D721Med (cell line): ENCODE results near the gene FAM81A.
"Not testable (repeated sequence)": the region's sequence is repeated elsewhere in the genome, so short reads cannot be mapped to it uniquely, and the experiment has no call there.

Experiments used
- DNase-seq: peaks from one replicate; pipeline ENCODE4 v3.0.0; 2011; ENCODE audit warnings: low spot score; ENCODE audit not compliant: insufficient read length
- FAIRE-seq: peaks from 2 replicates; lab custom pipeline; 2011; peaks lifted over from hg19 to GRCh38; lab: Jason Lieb, UNC
- TF ChIP-seq, protein P1 (sequence below): IDR thresholded peaks from 2 replicates; pipeline ENCODE4 v1.5.1; 2012; ENCODE audit warnings: mild to moderate bottlenecking, control low read depth; ENCODE audit not compliant: insufficient read depth; ENCODE audit errors: missing control alignments

FAM81A gene

DNA sequence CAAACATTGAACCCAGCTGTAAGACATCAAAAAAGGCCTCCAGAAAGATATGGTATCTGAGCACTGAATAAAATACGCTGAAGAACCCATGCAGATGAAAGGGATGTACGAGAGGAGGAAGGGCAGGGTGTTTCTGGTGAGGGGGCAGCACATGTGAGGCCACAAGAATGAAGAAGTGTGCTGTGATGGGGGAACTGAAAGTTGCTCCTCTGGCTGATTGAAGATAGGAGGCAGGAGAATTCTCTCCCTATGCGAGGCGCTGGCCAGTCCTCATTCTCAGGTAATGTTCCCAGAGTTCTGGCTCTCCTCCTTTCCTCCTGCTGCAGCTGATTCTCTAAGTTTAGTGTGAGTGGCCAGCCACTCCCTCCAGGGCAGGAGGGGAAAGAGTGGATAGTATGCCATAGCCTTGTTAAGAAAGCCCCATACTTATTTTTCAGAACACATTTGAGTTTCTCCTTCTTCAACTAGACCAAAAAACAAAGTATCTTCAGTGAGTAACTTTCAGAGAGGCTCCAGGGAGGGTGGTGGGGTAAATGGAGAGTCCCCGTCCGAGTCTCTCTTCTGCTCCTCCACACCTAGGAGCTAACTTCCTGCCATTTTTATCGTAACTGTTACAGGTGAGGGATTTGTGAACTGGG is 38.4 kb upstream of the FAM81A start:
- TF ChIP-seq, protein P1, sequence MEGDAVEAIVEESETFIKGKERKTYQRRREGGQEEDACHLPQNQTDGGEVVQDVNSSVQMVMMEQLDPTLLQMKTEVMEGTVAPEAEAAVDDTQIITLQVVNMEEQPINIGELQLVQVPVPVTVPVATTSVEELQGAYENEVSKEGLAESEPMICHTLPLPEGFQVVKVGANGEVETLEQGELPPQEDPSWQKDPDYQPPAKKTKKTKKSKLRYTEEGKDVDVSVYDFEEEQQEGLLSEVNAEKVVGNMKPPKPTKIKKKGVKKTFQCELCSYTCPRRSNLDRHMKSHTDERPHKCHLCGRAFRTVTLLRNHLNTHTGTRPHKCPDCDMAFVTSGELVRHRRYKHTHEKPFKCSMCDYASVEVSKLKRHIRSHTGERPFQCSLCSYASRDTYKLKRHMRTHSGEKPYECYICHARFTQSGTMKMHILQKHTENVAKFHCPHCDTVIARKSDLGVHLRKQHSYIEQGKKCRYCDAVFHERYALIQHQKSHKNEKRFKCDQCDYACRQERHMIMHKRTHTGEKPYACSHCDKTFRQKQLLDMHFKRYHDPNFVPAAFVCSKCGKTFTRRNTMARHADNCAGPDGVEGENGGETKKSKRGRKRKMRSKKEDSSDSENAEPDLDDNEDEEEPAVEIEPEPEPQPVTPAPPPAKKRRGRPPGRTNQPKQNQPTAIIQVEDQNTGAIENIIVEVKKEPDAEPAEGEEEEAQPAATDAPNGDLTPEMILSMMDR: no peak
- FAIRE-seq (no peak), DNase-seq (no peak)

DNA sequence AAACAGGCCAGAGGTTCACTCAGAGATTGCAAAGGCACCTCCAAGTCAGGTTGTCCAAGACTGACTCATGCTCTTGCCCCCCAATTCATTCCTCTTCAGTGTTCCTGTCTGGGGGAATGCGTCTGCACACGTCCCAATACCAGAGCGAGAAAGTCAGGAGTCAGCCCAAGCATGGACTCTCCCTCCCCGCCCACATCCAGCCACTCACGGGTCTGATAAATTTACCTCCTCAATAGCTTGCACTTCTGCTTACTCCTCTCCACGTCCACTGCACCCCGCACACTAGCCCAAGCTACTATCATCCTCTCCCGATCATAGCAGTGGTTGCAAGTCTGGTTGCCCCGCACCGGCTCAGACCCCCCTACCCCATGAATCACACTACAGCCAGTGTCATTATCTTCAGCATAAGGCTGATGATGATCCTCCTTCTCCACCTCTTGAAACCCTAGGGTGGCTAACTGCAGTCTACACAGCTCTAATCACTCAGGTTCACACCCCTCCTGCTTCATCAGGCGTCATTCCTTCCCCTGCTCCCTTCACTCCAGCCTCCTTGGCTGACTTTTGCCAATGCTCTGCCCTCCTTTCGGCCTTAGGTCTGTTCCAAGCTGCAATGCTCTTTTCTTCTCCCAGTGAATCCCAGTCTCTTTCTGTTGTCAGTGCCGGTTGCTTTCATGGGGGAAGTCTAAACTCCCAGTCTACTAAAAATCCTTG is 37.7 kb upstream of the FAM81A start:
- TF ChIP-seq, protein P1: no peak
- DNase-seq: no peak
- FAIRE-seq: no peak

DNA sequence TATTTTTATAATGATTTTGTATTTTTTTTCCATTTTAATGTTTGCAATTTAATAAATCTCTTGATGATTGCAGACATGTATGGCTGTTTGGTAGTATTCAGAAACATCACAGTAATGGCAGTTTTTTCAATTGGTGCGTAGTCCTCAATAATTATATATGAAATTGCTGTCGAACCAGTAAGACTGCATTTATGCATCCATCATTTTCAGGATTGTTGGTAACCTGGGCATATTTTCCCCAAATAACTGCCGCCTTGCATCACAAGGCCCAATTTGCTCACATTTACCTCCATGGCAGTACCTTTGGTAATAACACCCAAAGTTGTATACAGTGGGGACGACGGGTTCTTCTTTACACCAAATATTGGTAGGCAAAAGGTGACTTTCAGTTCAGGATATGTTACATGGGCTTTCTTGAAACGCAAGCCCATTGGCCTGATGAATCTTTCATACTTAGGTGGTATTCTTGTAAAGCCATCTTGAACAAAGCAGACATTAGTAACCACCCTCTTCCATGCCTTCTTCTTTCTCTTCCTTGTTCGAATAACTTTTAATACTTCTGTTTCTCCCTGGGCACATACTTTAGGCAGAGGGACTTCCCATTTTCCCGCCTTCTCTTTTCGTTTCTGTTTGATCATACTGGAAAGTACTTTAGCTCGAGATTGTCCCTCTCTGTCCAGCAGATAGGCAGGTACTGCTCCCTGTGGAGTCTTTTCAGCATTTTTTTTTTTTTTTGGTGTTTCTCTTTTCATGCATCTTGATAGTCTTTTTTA is 36.7 kb upstream of the FAM81A start:
- FAIRE-seq, DNase-seq: not testable (repeated sequence)

DNA sequence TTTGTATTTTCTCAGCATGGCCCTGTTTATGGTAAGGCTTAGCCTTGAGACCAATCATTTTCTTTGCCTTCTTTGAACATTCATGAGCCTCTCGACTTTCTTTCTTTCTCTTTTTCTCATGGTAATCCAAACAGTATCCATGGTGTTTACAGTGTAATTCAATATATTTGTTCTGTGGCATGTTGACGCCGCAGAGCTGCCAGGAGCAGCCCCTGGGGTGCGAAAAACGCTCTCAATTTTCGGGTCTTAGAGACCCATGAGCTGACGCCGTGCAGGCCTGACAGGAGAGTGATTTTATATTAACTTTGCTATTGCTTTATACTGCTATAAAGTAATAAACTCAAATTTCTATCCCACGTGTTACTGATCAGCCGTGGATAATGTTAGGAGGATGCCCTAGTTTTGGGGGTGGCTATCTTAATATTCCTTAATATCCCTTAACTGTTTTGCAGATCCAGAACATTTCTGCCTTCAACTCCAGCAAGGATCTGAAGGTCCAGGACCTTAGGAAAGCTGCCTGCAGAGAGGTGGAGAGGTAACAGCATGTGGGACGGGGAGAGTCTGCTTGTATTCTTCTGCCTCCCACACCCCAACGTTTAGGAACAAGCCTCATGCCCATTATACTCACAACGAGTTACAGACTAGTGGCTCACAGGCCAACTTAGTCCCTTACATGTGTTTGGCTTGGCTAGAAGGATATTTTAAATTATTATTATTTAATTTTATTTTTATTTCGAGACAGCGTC is 36.0 kb upstream of the FAM81A start:
- no peak for DNase-seq
- TF ChIP-seq, protein P1: no peak
- FAIRE-seq: no peak

DNA sequence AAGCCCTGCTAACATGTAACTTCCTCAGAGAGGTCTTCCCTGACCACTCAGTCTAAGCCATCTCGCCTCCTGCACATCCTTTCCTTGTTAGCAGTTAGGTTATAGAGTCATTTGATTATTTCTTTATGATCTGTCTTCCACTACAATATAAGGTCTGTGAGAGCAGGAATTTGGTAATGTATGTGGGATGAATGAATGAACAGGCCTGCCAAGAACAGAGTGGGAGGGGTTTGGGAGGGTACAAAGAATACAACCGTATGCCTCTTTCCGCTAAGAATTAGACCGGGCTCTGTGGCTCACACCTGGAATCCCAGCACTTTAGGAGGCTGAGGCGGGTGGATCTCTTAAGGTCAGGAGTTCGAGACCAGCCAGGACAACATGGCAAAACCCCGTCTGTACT is 32.9 kb upstream of the FAM81A start:
- FAIRE-seq (no peak), DNase-seq (no peak)
- TF ChIP-seq, protein P1: no peak

DNA sequence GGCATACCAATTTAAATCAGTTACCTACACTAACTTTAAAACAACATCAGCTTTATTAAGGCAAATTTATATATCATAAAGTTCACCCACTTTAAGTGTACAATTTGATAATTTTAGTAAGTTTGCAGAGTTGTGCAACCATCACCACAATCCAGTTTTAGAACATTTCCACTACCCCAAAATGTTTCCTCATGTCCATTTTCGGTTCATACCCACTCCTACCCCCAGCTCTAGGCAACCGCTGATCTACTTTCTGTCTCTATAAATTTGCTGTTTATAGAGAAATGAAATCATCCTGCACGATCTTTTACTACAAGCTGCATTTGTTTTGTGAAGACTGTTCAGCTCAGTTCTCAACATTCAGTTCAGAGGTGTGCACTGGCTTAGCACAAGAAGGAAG is 31.5 kb upstream of the FAM81A start:
- DNase-seq: no peak
- TF ChIP-seq, protein P1: no peak

DNA sequence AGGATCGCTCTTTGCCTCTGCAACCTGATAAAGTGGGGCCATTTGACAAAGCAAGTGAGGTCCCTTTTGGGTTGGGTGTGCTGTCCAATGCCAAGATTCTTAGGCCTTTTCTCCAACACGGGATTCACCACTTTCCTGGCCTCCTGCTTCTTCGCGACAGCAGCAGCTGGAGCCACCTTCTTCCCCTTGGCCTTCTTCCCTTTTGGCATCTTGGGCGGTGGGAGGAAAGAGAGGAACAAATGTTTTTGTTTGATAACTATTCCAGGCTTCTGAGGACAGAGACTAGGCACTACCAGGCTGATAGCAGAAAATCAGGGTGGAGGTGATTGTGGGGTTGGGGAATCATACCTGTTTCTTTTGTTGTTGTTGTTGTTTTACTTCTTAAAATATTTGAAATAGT is 30.0 kb upstream of the FAM81A start:
- DNase-seq (no peak), FAIRE-seq (no peak)

More for the DNA sequence above, 31.5 kb upstream of the FAM81A start:
- FAIRE-seq: no peak

More for the DNA sequence above, 30.0 kb upstream of the FAM81A start:
- TF ChIP-seq, protein P1: no peak
